ENCODE measurements around the gene SLC38A2. TPM values are rescaled to one million over a fixed set of nuclear protein-coding genes. Genes with fewer than 3 reads are reported as not detected.

SLC38A2 gene
- total RNA-seq, 1 experiment from 2014 or later = 453 TPM

GRCh38 chr12:46391630-46392029 is 19.1 kb upstream of the SLC38A2 start:
- DNase-seq = no peak
- H3K36me3 Mint-ChIP-seq (ENCODE audit: insufficient read depth in 1 of 3, low read depth in 3 of 3) = peaks cover 44 to 64% (median 49%) of the 10 kb centered on the region in 3 experiments
- no peaks in the 10 kb centered on the region; the same call in 1 of the 2 replicates for H3K79me2 ChIP-seq (ENCODE audit: insufficient read depth, low read length)

More at GRCh38 chr12:46391630-46392029, 19.1 kb upstream of the SLC38A2 start:
- no peak overlapping the region for H3K9ac ChIP-seq (ENCODE audit: extremely low read depth, insufficient read length, low read length)
- WGBS (ENCODE audit: extremely low coverage, insufficient read length, low lambda C conversion rate) = no CpG with 5 or more reads among the region's 1 CpG
- H2AK5ac ChIP-seq (ENCODE audit: insufficient read length, low read length) = no peak overlapping the region
- H3K27me3 ChIP-seq (ENCODE audit: insufficient read depth, low read length) = no peaks in the 10 kb centered on the region
- Mint-ChIP-seq H3K9me3 (peaks cover 6% of the 10 kb centered on the region in 2 experiments; a peak in 4 of 5 replicates), H3K27ac (no peak overlapping the region), H3K27me3 (ENCODE audit: low read depth) (no peaks in the 10 kb centered on the region), H3K4me3 (no peak overlapping the region), H3K4me1 (peaks cover 40 to 63% of the 10 kb centered on the region in 2 experiments)
- H3K23ac ChIP-seq (ENCODE audit: insufficient read length, low read depth, low read length) = no peak overlapping the region
- no peak overlapping the region for H3K27ac ChIP-seq (ENCODE audit: insufficient read length, low read depth, low read length)
- H2AFZ ChIP-seq (ENCODE audit: low read length) = no peak overlapping the region
- no peak overlapping the region for H3T11ph ChIP-seq (ENCODE audit: low read length)
- no peak overlapping the region for H2BK5ac ChIP-seq (ENCODE audit: insufficient read length, low read length)
- no peak overlapping the region for H2BK12ac ChIP-seq (ENCODE audit: insufficient read length, low read depth, low read length)
- no peak overlapping the region for H3K4me2 ChIP-seq (ENCODE audit: insufficient read depth, insufficient read length, low read length)
- no peak overlapping the region for H3K14ac ChIP-seq (ENCODE audit: insufficient read depth, low read length)
- no peak overlapping the region for H2BK120ac ChIP-seq (ENCODE audit: low read depth, low read length, poor library complexity, severe bottlenecking)
- H4K8ac ChIP-seq (replicated peaks; ENCODE audit: insufficient read length, low read depth, low read length) = no peak overlapping the region
- no peak overlapping the region for H4K91ac ChIP-seq (ENCODE audit: insufficient read length, low read depth, low read length)
- H4K20me1 ChIP-seq (ENCODE audit: control insufficient read depth, insufficient read depth, insufficient read length) = no peaks in the 10 kb centered on the region
- H4K5ac ChIP-seq (ENCODE audit: insufficient read length, low read depth, low read length) = no peak overlapping the region
- no peak overlapping the region for H3K56ac ChIP-seq (ENCODE audit: insufficient read length, low read depth, low read length)
- H3K23me2 ChIP-seq (ENCODE audit: insufficient read length, low read depth, low read length, poor library complexity, severe bottlenecking) = peaks cover 3% of the 10 kb centered on the region
- H2BK15ac ChIP-seq (ENCODE audit: low read depth, low read length) = no peak overlapping the region
- H3K4me1 ChIP-seq (ENCODE audit: insufficient read depth, low read length) = peaks cover 11% of the 10 kb centered on the region
- TF ChIP-seq, protein P1, sequence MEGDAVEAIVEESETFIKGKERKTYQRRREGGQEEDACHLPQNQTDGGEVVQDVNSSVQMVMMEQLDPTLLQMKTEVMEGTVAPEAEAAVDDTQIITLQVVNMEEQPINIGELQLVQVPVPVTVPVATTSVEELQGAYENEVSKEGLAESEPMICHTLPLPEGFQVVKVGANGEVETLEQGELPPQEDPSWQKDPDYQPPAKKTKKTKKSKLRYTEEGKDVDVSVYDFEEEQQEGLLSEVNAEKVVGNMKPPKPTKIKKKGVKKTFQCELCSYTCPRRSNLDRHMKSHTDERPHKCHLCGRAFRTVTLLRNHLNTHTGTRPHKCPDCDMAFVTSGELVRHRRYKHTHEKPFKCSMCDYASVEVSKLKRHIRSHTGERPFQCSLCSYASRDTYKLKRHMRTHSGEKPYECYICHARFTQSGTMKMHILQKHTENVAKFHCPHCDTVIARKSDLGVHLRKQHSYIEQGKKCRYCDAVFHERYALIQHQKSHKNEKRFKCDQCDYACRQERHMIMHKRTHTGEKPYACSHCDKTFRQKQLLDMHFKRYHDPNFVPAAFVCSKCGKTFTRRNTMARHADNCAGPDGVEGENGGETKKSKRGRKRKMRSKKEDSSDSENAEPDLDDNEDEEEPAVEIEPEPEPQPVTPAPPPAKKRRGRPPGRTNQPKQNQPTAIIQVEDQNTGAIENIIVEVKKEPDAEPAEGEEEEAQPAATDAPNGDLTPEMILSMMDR (conservative IDR thresholded peaks at IDR 0.05) = no peak
- no peak overlapping the region for H2BK20ac ChIP-seq (ENCODE audit: low read depth, low read length, poor library complexity, severe bottlenecking)
- H3K79me1 ChIP-seq (ENCODE audit: insufficient read depth, low read depth, low read length, poor library complexity, severe bottlenecking) = no peaks in the 10 kb centered on the region
- no peak overlapping the region for H3K4ac ChIP-seq (ENCODE audit: low read depth, low read length)
- H3K9me3 ChIP-seq (ENCODE audit: control insufficient read depth, low read depth, low read length) = no peaks in the 10 kb centered on the region
- no peak overlapping the region for H3K18ac ChIP-seq (ENCODE audit: insufficient read length, low read depth, low read length)
